A549 (cell line): ENCODE data around the gene ROBO1. TPM values are rescaled to one million over a fixed set of nuclear protein-coding genes. Genes with fewer than 3 reads are reported as not detected.
"Not testable (repeated sequence)": the region's sequence is repeated elsewhere in the genome, so short reads cannot be mapped to it uniquely, and the experiment has no call there.

Experiments
- ATAC-seq, 2 experiments: fragments of 200-7000 bp in 1 of 2; fragments of >200 bp in 1 of 2; cut with Nextera tagmentation in 1 of 2; cut with Tn5 transposase in 1 of 2; 3 replicates each; pipeline versions ENCODE4 v1.8.0 to v1.9.1; 2018 to 2020; ENCODE audit warnings: mild to moderate bottlenecking in 1 of 2, moderate library complexity in 1 of 2
- CTCF ChIA-PET: fragments of 300-600 bp; sonication (Branson Sonifier 250); formaldehyde crosslinking; extraction: SDS; loops from one replicate; lab custom pipeline; 2021; ENCODE audit warnings: antibody characterized with exemption, inconsistent platforms; lab: Yijun Ruan, JAX
- POLR2A ChIA-PET: fragments of 350-600 bp; formaldehyde crosslinking; extraction: SDS; loops from one replicate; lab custom pipeline; 2021; ENCODE audit warnings: antibody characterized with exemption, inconsistent platforms; lab: Yijun Ruan, JAX
- DNase-seq, 2 experiments: peaks; one replicate each; pipeline versions ENCODE4 v3.0.0 to v3.0.0-alpha.2; 2011 to 2016; ENCODE audit warnings: low read depth in 1 of 2, low spot score in 1 of 2
- FAIRE-seq: peaks from 2 replicates; lab custom pipeline; 2011; peaks lifted over from hg19 to GRCh38; lab: Jason Lieb, UNC
- H3K27ac ChIP-seq, 2 experiments: fragments of >200 bp; sonication (Bioruptor Twin); formaldehyde crosslinking; 3 replicates each; pipeline ENCODE4 v1.5.1; 2016 to 2017
- H3K4me1 ChIP-seq: fragments of >200 bp; sonication (Bioruptor Twin); formaldehyde crosslinking; 3 replicates; pipeline ENCODE4 v1.6.1; 2016
- H3K4me2 ChIP-seq: fragments of >200 bp; sonication (Bioruptor Twin); formaldehyde crosslinking; 3 replicates; pipeline ENCODE4 v1.6.1; 2016
- H3K4me3 ChIP-seq: fragments of >200 bp; sonication (Bioruptor Twin); formaldehyde crosslinking; 3 replicates; pipeline ENCODE4 v1.5.1; 2016
- H3K9me3 ChIP-seq: fragments of >200 bp; sonication (Bioruptor Twin); formaldehyde crosslinking; 3 replicates; pipeline ENCODE4 v1.6.1; 2016
- BHLHE40 ChIP-seq: IDR thresholded peaks from 2 replicates; pipeline ENCODE4 v1.6.1; 2012; ENCODE audit warnings: low read depth, low read length, inconsistent platforms
- CBX2 ChIP-seq: fragments of 200-600 bp; sonication (generic); IDR thresholded peaks from 2 replicates; pipeline ENCODE4 v1.6.1; 2016; ENCODE audit warnings: low read depth, mild to moderate bottlenecking, borderline replicate concordance
- CBX8 ChIP-seq: fragments of 200-600 bp; sonication (generic); IDR thresholded peaks from 2 replicates; pipeline ENCODE4 v1.6.1; 2016
- CHD4 ChIP-seq: fragments of 200-600 bp; sonication (generic); IDR thresholded peaks from 2 replicates; pipeline ENCODE4 v1.6.1; 2016; ENCODE audit warnings: antibody characterized with exemption, mild to moderate bottlenecking, borderline replicate concordance
- HDAC2 ChIP-seq: fragments of 200-600 bp; sonication (generic); IDR thresholded peaks from 2 replicates; pipeline ENCODE4 v1.6.1; 2016
- HOXB13 ChIP-seq: fragments of 250-450 bp; sonication (Bioruptor Pico); IDR thresholded peaks from 2 replicates; pipeline ENCODE4 v1.5.0; 2020; ENCODE audit warnings: low read depth, mild to moderate bottlenecking, moderate library complexity
- MAFK ChIP-seq: fragments of 450-650 bp; IDR thresholded peaks from 2 replicates; pipeline ENCODE4 v1.6.1; 2014; ENCODE audit not compliant: partially characterized antibody
- MAZ ChIP-seq: fragments of 150-350 bp; IDR thresholded peaks from 2 replicates; pipeline ENCODE4 v1.6.1; 2014; ENCODE audit warnings: antibody characterized with exemption, low read depth, low read length, borderline replicate concordance
- POLR2AphosphoS2 ChIP-seq: conservative IDR thresholded peaks from 2 replicates; pipeline ENCODE4 v1.6.1; 2012; ENCODE audit warnings: low read length, improper control_type of control experiment, inconsistent platforms
- RAD21 ChIP-seq, 2 experiments: fragments of >200 bp in 1 of 2; sonication (Bioruptor Twin) in 1 of 2; formaldehyde crosslinking in 1 of 2; IDR thresholded peaks in 1 of 2; conservative IDR thresholded peaks in 1 of 2; 2 replicates in 1 of 2; 3 replicates in 1 of 2; pipeline ENCODE4 v1.6.1; 2012 to 2018; ENCODE audit warnings: inconsistent platforms in 1 of 2
- SMC3 ChIP-seq: fragments of >200 bp; sonication (Bioruptor Twin); formaldehyde crosslinking; IDR thresholded peaks from 3 replicates; pipeline ENCODE4 v1.6.1; 2018; ENCODE audit warnings: inconsistent platforms
- TFCP2L1 ChIP-seq: fragments of 250-450 bp; sonication (Bioruptor Pico); IDR thresholded peaks from 2 replicates; pipeline ENCODE4 v1.5.0; 2021; ENCODE audit warnings: mild to moderate bottlenecking
- ZC3H11A ChIP-seq: fragments of 450-650 bp; IDR thresholded peaks from 2 replicates; pipeline ENCODE4 v1.6.1; 2014; ENCODE audit warnings: antibody characterized with exemption, mild to moderate bottlenecking
- ZFP36 ChIP-seq: fragments of 450-650 bp; IDR thresholded peaks from 2 replicates; pipeline ENCODE4 v1.6.1; 2014; ENCODE audit warnings: borderline replicate concordance; ENCODE audit not compliant: partially characterized antibody
- WGBS: methylation state at CpG from one replicate; pipeline ENCODE4 v1.1.6; 2017; ENCODE audit errors: missing lambda C conversion rate; 5-methylcytosine and 5-hydroxymethylcytosine counted together
- polyA plus RNA-seq, 4 experiments: library from polyadenylated mRNA; depleted of rRNA in 3 of 4; stranded (reverse); fragments of >200 nt; fragmentation: RNase III in 1 of 4; extraction: RNeasy Plus Mini Kit Qiagen cat#74134 plus additional on column Dnase treatment in 1 of 4; gene quantifications; 2 replicates in 3 of 4; 3 replicates in 1 of 4; pipeline ENCODE4 v1.2.3, GENCODE V29; 2011 to 2017
- TF ChIP-seq, protein P1 (sequence below): fragments of >200 bp; sonication (Bioruptor Twin); formaldehyde crosslinking; IDR thresholded peaks from 3 replicates; pipeline ENCODE4 v1.6.1; 2016
- TF ChIP-seq, protein P2 (sequence below): fragments of >200 bp; sonication (Bioruptor Twin); formaldehyde crosslinking; IDR thresholded peaks from 3 replicates; pipeline ENCODE4 v1.5.1; 2016
- TF ChIP-seq, protein P3 (sequence below): IDR thresholded peaks from 2 replicates; pipeline ENCODE4 v1.6.1; 2012

Gene ROBO1
- polyA plus RNA-seq, 2 of the 4 experiments (the other 2 are of a cell fraction) = 25.3 to 35.6 TPM

DNA sequence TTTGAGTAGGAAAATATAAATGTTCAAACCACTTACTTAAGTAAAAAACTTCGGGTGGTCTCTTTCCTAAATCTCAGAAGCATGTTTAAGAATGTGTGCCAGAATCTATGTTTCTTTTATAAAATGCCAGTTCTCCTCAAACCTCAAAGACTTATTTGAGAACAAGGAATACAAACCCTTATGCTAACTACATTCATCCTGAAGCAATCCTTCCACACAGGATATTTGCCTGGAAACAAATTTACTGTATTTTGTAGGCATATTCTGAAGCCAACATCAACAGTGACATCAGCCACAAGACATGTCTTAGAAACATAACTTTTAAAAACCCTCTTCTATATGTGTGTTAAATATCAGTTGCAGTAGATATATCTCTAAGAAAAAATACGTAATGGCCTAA is 1077.0 kb downstream of the ROBO1 start:
- TF ChIP-seq POLR2AphosphoS2 (no peak), HOXB13 (CRISPR knock-in tag) (no peak), ZC3H11A (no peak), TFCP2L1 (CRISPR knock-in tag) (no peak)
- TF ChIP-seq, all 56 proteins: peak for 0
- POLR2A ChIA-PET = no interaction called here
- DNase-seq (no peak), ATAC-seq (no peak), FAIRE-seq (no peak)
- no peak overlapping the region for H3K4me3 ChIP-seq
- 8% methylated on average over 2 of the region's 2 CpGs for WGBS
- H3K27ac ChIP-seq = no peak overlapping the region
- H3K4me2 ChIP-seq = no peak overlapping the region
- CTCF ChIA-PET = interaction anchor here (0.6 kb wide), 1 partner anchor 363 kb away, joined by 3 read pairs; no protein-coding TSS in a partner anchor
- H3K9me3 ChIP-seq = no peaks in the 10 kb centered on the region
- H3K4me1 ChIP-seq = no peaks in the 10 kb centered on the region

DNA sequence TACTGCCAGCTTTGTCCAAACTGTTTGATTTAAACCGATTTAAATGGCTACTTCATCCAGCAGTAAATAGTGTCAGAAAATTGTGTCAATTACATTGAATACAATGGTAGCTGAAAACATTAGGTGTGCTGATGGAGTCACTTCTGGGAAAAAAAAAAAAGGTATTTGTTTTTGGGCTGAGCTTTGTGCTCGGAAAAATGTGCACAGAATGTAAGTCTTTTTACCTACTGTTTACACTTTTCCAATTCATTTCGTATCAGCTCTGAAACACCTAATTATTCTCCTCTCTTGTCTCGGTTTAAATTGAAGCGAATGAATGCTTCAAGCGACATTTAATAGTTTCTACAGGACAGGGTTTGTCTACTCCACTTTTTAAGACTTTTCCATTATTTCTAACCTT is 1078.4 kb downstream of the ROBO1 start:
- TF ChIP-seq CHD4 = no peak
- TF ChIP-seq POLR2AphosphoS2 = no peak
- no peak for TF ChIP-seq MAZ
- no peak for TF ChIP-seq TFCP2L1 (CRISPR knock-in tag)
- TF ChIP-seq, protein P1, sequence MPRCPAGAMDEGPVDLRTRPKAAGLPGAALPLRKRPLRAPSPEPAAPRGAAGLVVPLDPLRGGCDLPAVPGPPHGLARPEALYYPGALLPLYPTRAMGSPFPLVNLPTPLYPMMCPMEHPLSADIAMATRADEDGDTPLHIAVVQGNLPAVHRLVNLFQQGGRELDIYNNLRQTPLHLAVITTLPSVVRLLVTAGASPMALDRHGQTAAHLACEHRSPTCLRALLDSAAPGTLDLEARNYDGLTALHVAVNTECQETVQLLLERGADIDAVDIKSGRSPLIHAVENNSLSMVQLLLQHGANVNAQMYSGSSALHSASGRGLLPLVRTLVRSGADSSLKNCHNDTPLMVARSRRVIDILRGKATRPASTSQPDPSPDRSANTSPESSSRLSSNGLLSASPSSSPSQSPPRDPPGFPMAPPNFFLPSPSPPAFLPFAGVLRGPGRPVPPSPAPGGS = no peak
- TF ChIP-seq, all 56 proteins: peak for 0
- CTCF ChIA-PET = interaction anchor here (0.9 kb wide), 1 partner anchor 290 kb away, joined by 4 read pairs; no protein-coding TSS in a partner anchor
- H3K27ac ChIP-seq = no peak overlapping the region

DNA sequence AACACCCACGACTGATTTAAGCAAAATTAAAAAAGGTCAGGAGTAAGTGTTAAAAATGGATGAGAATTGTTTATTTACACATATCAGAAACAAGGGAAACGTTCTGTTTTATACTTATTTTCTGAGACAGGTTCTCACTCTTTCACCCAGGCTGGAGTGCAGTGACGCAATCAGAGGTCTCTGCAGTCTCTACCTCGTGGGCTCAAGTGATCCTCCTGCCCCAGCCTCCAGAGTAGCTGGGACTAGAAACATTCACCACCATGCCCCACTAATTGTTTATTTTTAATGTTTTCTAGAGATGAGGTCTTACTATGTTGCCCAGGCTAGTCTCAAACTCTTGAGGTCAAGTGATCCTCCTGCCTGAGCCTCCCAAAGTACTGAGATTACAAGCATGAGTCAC is 1080.3 kb downstream of the ROBO1 start:
- CTCF ChIA-PET = no interaction called here
- no peak for ATAC-seq

More for the DNA sequence above, 1078.4 kb downstream of the ROBO1 start:
- FAIRE-seq (no peak), ATAC-seq (no peak), DNase-seq (no peak)
- Histone ChIP-seq H3K4me3 (no peak overlapping the region), H3K9me3 (no peaks in the 10 kb centered on the region), H3K4me2 (no peak overlapping the region), H3K4me1 (no peaks in the 10 kb centered on the region)
- 43% methylated on average over 6 of the region's 6 CpGs for WGBS
- POLR2A ChIA-PET = no interaction called here

DNA sequence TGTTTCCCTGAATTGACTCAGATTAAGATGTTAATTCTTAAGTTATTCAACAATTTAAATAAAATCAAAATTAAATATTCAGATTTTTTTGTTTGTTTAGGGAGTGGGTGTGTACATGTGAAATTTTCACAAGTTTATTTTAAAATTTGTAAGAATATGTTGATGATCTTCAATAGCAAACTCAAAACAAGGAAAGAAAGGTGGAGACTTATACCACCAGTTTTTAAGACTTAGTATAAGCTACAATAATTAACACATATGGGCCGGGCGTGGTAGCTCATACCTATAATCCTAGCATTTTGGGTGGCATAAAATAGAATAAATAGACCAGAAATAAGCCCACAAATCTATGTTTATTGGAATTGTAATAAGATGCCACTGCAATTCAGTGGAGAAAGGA is 1084.5 kb downstream of the ROBO1 start:
- Histone ChIP-seq H3K9me3 (no peaks in the 10 kb centered on the region), H3K4me1 (no peaks in the 10 kb centered on the region), H3K4me2 (no peak overlapping the region), H3K4me3 (no peak overlapping the region), H3K27ac (no peak overlapping the region)
- CTCF ChIA-PET = no interaction called here
- WGBS = 66% methylated on average over 2 of the region's 2 CpGs
- DNase-seq = no peak
- TF ChIP-seq MAFK (no peak), SMC3 (no peak), CBX2 (no peak), ZFP36 (no peak)
- no peak for FAIRE-seq
- POLR2A ChIA-PET = no interaction called here
- ATAC-seq = no peak

More for the DNA sequence above, 1080.3 kb downstream of the ROBO1 start:
- H3K27ac ChIP-seq = no peak overlapping the region
- POLR2A ChIA-PET = no interaction called here
- H3K4me1 ChIP-seq = no peaks in the 10 kb centered on the region
- no peaks in the 10 kb centered on the region for H3K9me3 ChIP-seq
- no peak overlapping the region for H3K4me2 ChIP-seq
- no peak for FAIRE-seq
- TF ChIP-seq RAD21 (conservative IDR thresholded peaks at IDR 0.05 in 1 of 2, IDR thresholded peaks at IDR 0.05 in 1 of 2) = no peak
- no peak for TF ChIP-seq BHLHE40
- TF ChIP-seq CBX8 = no peak
- no peak for TF ChIP-seq HDAC2
- TF ChIP-seq, protein P2, sequence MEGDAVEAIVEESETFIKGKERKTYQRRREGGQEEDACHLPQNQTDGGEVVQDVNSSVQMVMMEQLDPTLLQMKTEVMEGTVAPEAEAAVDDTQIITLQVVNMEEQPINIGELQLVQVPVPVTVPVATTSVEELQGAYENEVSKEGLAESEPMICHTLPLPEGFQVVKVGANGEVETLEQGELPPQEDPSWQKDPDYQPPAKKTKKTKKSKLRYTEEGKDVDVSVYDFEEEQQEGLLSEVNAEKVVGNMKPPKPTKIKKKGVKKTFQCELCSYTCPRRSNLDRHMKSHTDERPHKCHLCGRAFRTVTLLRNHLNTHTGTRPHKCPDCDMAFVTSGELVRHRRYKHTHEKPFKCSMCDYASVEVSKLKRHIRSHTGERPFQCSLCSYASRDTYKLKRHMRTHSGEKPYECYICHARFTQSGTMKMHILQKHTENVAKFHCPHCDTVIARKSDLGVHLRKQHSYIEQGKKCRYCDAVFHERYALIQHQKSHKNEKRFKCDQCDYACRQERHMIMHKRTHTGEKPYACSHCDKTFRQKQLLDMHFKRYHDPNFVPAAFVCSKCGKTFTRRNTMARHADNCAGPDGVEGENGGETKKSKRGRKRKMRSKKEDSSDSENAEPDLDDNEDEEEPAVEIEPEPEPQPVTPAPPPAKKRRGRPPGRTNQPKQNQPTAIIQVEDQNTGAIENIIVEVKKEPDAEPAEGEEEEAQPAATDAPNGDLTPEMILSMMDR = no peak
- TF ChIP-seq, protein P3, sequence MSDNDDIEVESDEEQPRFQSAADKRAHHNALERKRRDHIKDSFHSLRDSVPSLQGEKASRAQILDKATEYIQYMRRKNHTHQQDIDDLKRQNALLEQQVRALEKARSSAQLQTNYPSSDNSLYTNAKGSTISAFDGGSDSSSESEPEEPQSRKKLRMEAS = no peak
- TF ChIP-seq ZC3H11A = no peak
- TF ChIP-seq, all 56 proteins: peak for 0
- no peak for DNase-seq
- no peak overlapping the region for H3K4me3 ChIP-seq
- 44% methylated on average over 4 of the region's 4 CpGs for WGBS

DNA sequence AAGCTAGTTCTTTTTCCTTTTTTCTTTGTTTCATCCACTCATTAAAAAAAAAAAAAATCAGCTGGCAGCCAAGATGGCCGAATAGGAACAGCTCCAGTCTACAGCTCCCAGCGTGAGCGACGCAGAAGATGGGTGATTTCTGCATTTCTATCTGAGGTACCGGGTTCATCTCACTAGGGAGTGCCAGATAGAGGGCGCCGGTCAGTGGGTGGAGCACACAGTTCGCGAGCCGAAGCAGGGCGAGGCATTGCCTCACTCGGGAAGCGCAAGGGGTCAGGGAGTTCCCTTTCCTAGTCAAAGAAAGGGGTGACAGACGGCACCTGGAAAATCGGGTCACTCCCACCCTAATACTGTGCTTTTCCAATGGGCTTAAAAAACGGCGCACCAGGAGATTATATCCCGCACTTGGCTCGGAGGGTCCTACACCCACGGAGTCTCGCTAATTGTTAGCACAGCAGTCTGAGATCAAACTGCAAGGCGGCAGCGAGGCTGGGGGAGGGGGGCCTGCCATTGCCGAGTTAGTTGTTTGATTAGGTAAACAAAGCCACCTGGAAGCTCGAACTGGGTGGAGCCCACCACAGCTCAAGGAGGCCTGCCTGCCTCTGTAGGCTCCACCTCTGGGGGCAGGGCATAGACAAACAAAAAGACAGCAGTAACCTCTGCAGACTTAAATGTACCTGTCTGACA is 1092.5 kb downstream of the ROBO1 start:
- POLR2A ChIA-PET, CTCF ChIA-PET, DNase-seq, H3K4me3 ChIP-seq, H3K9me3 ChIP-seq, H3K27ac ChIP-seq, H3K4me2 ChIP-seq, H3K4me1 ChIP-seq, ATAC-seq, FAIRE-seq: not testable (repeated sequence)
- WGBS = 72% methylated on average over 25 of the region's 25 CpGs
